ENCODE results near the gene HES3.

- TF ChIP-seq CTCF (IDR thresholded peaks at IDR 0.05; ENCODE audit: low read length) (no peak), EZH2 (optimal IDR thresholded peaks at IDR 0.05; ENCODE audit: low read depth, low read length) (peak; percentile 98), EZH2phosphoT487 (IDR thresholded peaks at IDR 0.05; ENCODE audit: low read length) (peak; percentile 57; the same call in 1 of the 2 replicates)
These were observed 1.9 kb upstream of the HES3 start for GRCh38 chr1:6241887-6242740.
